CD4-positive, CD25-positive, alpha-beta regulatory T cell (primary cell): Measurements from ENCODE around the gene ZRANB3. TPM values are rescaled to one million over a fixed set of nuclear protein-coding genes. Genes with fewer than 3 reads are reported as not detected.
A peak's percentile ranks its signal among the peaks of the same experiment; 100 is the strongest.

ENCODE experiments used
- ATAC-seq, 2 donors: fragments of 150-1000 bp; cut with Tn5 transposase; one replicate each; pipeline ENCODE4 v1.10.0; 2021; ENCODE audit warnings: low read depth in 2 of 2, moderate number of reproducible peaks in 2 of 2, moderate library complexity in 1 of 2
- DNase-seq, 3 donors: peaks; one replicate each; pipeline versions ENCODE4 v3.0.0 to v3.0.0-alpha.2; 2012 to 2022; ENCODE audit warnings: mixed read lengths in 1 of 3
- H3K27ac ChIP-seq: one replicate; pipeline ENCODE4 v1.7.0; 2013; ENCODE audit warnings: mild to moderate bottlenecking, low read length; ENCODE audit not compliant: insufficient read depth, poor library complexity, severe bottlenecking
- H3K27me3 ChIP-seq: one replicate; pipeline ENCODE4 v1.7.0; 2013; ENCODE audit warnings: low read length; ENCODE audit not compliant: control insufficient read depth, insufficient read depth
- H3K36me3 ChIP-seq: one replicate; pipeline ENCODE4 v1.7.0; 2013; ENCODE audit warnings: mild to moderate bottlenecking, low read length, moderate library complexity; ENCODE audit not compliant: control insufficient read depth, insufficient read depth
- H3K4me1 ChIP-seq: 2 replicates; pipeline ENCODE4 v1.7.0; 2013; ENCODE audit warnings: mild to moderate bottlenecking, low read length; ENCODE audit not compliant: insufficient read depth, control insufficient read depth, poor library complexity, severe bottlenecking
- H3K4me3 ChIP-seq: one replicate; pipeline ENCODE4 v1.7.0; 2013; ENCODE audit warnings: low read depth, mild to moderate bottlenecking, low read length, moderate library complexity
- H3K9me3 ChIP-seq, 2 experiments: 1 replicate in 1 of 2; 2 replicates in 1 of 2; pipeline ENCODE4 v1.7.0; 2013; ENCODE audit warnings: low read length in 2 of 2, mild to moderate bottlenecking in 1 of 2, moderate library complexity in 1 of 2; ENCODE audit not compliant: control insufficient read depth in 2 of 2
- H3K27ac Mint-ChIP-seq, 3 donors: one replicate each; pipeline ENCODE4 v1.8.0; 2020 to 2022; ENCODE audit warnings: mild to moderate bottlenecking in 3 of 3, mixed read lengths in 3 of 3, moderate library complexity in 2 of 3
- H3K27me3 Mint-ChIP-seq: one replicate; pipeline ENCODE4 v1.8.0; 2022; ENCODE audit warnings: mild to moderate bottlenecking, mixed read lengths
- H3K36me3 Mint-ChIP-seq: one replicate; pipeline ENCODE4 v1.8.0; 2020; ENCODE audit warnings: mixed read lengths
- H3K4me1 Mint-ChIP-seq, 4 donors: one replicate each; pipeline ENCODE4 v1.8.0; 2020 to 2022; ENCODE audit warnings: mixed read lengths in 4 of 4, mild to moderate bottlenecking in 1 of 4
- H3K4me3 Mint-ChIP-seq, 4 donors: one replicate each; pipeline ENCODE4 v1.8.0; 2020 to 2022; ENCODE audit warnings: mild to moderate bottlenecking in 4 of 4, mixed read lengths in 4 of 4, moderate library complexity in 3 of 4
- H3K9me3 Mint-ChIP-seq, 7 donors: one replicate each; pipeline ENCODE4 v1.8.0; 2020 to 2022; ENCODE audit warnings: mixed read lengths in 7 of 7, mild to moderate bottlenecking in 3 of 7, moderate library complexity in 2 of 7
- polyA plus RNA-seq, 4 donors: library from polyadenylated mRNA; unstranded; fragments of 300-500 nt; fragmentation: Illumina TruSeq; gene quantifications; one replicate each; pipeline ENCODE4 v1.2.3, GENCODE V29; 2021
- total RNA-seq: library from RNA; stranded (reverse); gene quantifications from one replicate; pipeline ENCODE4 v1.2.3, GENCODE V29; 2022

Gene ZRANB3
- total and polyA plus RNA-seq, 5 donors from 2014 or later, result 2.2 to 4.6 (median 3.1) TPM

DNA sequence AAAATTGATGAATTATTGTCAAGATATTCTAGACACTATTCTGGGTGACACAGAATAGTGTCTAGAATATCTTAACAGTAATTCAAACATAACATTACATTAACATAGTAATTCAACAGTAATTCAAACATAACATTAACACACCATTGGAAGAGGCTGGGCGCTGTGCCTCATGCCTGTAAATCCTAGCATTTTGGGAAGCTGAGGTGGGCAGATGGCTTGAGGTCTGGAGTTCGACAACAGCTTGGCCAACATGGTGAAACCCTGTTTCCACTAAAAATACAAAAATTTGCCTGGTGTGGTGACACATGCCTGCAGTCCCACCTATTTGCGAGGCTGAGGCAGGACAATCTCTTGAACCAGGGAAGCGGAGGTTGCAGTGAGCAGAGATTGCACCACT is 195.8 kb downstream of the ZRANB3 start:
- H3K4me3 ChIP-seq, result no peak overlapping the region
- Mint-ChIP-seq H3K27me3 (no peaks in the 10 kb centered on the region), H3K4me3 (no peak overlapping the region), H3K9me3 (peaks cover 0 to 16% (median 3%) of the 10 kb centered on the region in 7 donors), H3K4me1 (no peaks in the 10 kb centered on the region), H3K27ac (no peak overlapping the region), H3K36me3 (peaks cover 8% of the 10 kb centered on the region)
- ATAC-seq (no peak), DNase-seq (no peak)
- no peaks in the 10 kb centered on the region for H3K36me3 ChIP-seq
- peaks cover 0 to 3% of the 10 kb centered on the region in 2 experiments for H3K9me3 ChIP-seq
- H3K27me3 ChIP-seq, result no peaks in the 10 kb centered on the region
- H3K4me1 ChIP-seq, result no peaks in the 10 kb centered on the region
- H3K27ac ChIP-seq, result no peak overlapping the region

DNA sequence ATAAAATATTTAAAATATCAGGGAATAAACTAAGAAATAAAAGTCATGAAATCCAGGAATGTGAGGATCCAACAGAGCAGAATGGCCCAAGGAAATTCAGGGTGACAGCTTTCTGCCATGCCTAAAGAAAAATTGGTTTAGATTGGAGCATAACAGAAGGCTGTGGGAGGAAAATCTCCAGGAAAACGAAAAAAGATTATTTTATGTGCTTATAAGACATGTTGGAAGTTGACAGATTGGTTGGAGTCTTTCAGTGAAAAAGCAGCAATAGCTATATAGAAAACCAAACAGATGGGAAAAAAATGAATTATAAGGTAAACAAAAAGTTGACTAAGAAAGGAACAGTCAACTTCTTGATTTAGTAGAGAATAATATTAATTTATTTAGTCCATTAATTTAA is 203.9 kb downstream of the ZRANB3 start:
- Mint-ChIP-seq H3K4me3 (no peak overlapping the region), H3K9me3 (peaks cover 2 to 45% (median 9%) of the 10 kb centered on the region in 7 donors), H3K4me1 (no peaks in the 10 kb centered on the region), H3K27ac (no peak overlapping the region), H3K27me3 (no peaks in the 10 kb centered on the region), H3K36me3 (peaks cover 4% of the 10 kb centered on the region)
- no peak overlapping the region for H3K27ac ChIP-seq
- no peaks in the 10 kb centered on the region for H3K4me1 ChIP-seq
- H3K4me3 ChIP-seq, result no peak overlapping the region
- ATAC-seq (no peak), DNase-seq (no peak)
- H3K36me3 ChIP-seq, result no peaks in the 10 kb centered on the region
- H3K27me3 ChIP-seq, result no peaks in the 10 kb centered on the region
- H3K9me3 ChIP-seq, result no peaks in the 10 kb centered on the region

DNA sequence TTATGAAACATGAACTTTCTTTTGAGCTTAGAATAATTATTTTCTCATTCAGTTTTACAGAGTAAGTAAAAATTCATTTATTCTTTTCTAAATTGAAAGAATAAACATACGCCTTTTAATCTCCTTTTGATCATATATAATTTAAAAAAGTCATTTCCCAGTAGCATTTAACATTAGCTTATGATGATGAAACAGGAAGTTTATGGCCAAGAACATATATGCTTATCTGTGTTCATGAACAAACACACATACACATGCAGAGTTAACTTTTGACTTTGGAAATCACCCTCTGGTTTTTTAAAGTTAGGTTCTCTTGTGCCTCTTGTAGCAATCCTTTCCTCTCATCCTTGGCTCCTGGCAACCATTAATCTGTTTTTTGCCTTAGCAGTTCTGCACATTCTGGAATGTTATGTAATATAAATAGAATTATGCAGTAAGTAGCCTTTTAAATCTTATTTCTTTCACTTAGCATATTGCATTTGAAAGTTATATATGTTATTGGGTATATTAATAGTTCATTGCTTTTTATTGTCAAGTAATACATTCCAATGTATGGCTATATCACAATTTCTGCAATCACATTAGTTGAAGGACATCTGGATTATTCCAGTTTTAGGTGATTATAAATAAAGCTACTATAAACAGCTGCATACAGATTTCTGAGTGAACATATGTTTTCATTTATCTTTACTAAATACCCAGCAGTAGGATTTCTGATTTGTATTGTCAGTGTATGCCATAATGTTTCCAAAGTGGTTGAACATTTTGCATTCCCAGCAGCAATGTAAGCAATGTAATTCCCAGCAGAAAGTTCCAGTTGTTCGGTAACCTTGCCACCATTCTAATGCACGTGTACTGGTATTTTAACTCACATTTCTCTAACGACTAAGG is 210.3 kb downstream of the ZRANB3 start:
- H3K9me3 Mint-ChIP-seq, result peaks cover 0 to 7% (median 2%) of the 10 kb centered on the region in 7 donors
- no peak overlapping the region for H3K4me3 Mint-ChIP-seq
- H3K9me3 ChIP-seq, result no peaks in the 10 kb centered on the region
- H3K27ac Mint-ChIP-seq, result no peak overlapping the region
- no peak for DNase-seq
- ATAC-seq, result no peak
- H3K27me3 Mint-ChIP-seq, result no peaks in the 10 kb centered on the region
- no peak overlapping the region for H3K27ac ChIP-seq
- H3K36me3 Mint-ChIP-seq, result no peaks in the 10 kb centered on the region
- H3K4me3 ChIP-seq, result no peak overlapping the region
- no peaks in the 10 kb centered on the region for H3K4me1 ChIP-seq
- no peaks in the 10 kb centered on the region for H3K27me3 ChIP-seq
- no peaks in the 10 kb centered on the region for H3K36me3 ChIP-seq
- peaks cover 0 to 5% (median 0%) of the 10 kb centered on the region in 4 donors for H3K4me1 Mint-ChIP-seq

DNA sequence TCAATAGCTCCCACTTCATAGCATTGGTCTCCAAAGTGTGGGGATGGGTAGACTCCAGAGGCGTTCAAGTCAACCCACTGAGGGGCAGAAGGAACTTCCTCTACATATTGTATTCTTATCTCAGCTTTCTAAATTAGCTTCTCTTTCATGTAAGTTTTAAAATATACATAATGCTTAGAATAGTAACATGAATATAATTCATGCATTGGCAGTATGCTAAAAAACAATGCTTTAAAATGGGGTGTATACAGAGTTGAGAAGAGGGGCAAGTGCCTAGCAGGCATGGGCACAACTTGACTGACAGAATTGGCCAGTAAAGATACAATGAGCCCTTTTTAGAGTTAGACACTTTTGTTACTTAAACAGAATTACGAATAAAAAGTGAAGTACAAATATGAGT is 212.2 kb downstream of the ZRANB3 start:
- Histone ChIP-seq H3K4me3 (no peak overlapping the region), H3K27ac (no peak overlapping the region), H3K4me1 (no peaks in the 10 kb centered on the region), H3K9me3 (no peaks in the 10 kb centered on the region), H3K27me3 (no peaks in the 10 kb centered on the region), H3K36me3 (no peaks in the 10 kb centered on the region)
- Mint-ChIP-seq H3K4me1 (peaks cover 0 to 5% (median 0%) of the 10 kb centered on the region in 4 donors), H3K27ac (no peak overlapping the region), H3K4me3 (no peak overlapping the region), H3K36me3 (no peaks in the 10 kb centered on the region), H3K9me3 (peaks cover 0 to 3% (median 0%) of the 10 kb centered on the region in 7 donors), H3K27me3 (no peaks in the 10 kb centered on the region)
- no peak for ATAC-seq
- DNase-seq, result no peak

DNA sequence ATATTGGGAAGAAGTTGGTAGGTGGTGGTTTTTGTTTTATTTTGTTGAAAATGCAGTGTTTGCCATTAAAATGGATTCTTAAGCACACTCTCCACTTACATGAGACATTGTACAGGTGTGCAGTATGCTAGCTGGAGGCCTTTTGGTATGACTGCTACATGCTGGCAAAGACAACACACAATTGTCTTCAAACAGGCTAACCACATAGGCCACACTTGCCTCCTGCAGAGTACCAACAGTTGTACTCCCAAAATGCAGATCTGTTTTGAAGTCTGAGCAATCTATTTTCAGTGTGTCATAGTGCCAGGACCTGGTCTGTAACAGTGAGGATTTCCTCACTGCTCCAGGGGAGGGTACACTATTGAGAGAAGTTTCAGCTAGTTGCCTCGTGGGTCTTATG is 213.6 kb downstream of the ZRANB3 start:
- peak in 1 of 3 donors; percentile 2 for DNase-seq
- H3K4me1 Mint-ChIP-seq, result peaks cover 0 to 5% (median 0%) of the 10 kb centered on the region in 4 donors

DNA sequence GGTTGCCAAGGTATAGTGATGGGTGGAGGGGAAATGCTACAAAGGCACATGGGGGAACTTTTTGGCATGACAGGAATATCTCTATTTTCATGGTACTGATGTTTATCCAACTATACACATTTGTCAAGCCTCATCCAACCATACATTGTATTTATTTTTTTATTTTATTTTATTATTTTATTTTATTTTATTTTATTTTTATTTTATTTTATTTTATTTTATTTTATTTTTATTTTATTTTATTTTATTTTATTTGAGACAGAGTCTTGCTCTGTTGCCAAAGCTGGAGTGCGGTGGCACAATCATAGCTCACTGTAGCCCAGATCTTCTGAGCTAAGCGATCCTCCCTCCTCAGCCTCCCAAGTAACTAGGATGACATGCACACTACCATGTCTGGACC is 219.1 kb downstream of the ZRANB3 start:
- Mint-ChIP-seq H3K4me3 (no peak overlapping the region), H3K36me3 (peaks cover 14% of the 10 kb centered on the region), H3K4me1 (no peaks in the 10 kb centered on the region), H3K27me3 (no peaks in the 10 kb centered on the region), H3K27ac (no peak overlapping the region), H3K9me3 (peaks cover 0 to 7% (median 2%) of the 10 kb centered on the region in 7 donors)
- H3K4me3 ChIP-seq, result no peak overlapping the region
- DNase-seq (no peak), ATAC-seq (no peak)
- no peaks in the 10 kb centered on the region for H3K27me3 ChIP-seq
- H3K36me3 ChIP-seq, result no peaks in the 10 kb centered on the region
- no peak overlapping the region for H3K27ac ChIP-seq
- no peaks in the 10 kb centered on the region for H3K9me3 ChIP-seq
- H3K4me1 ChIP-seq, result no peaks in the 10 kb centered on the region

More for the DNA sequence above, 213.6 kb downstream of the ZRANB3 start:
- Mint-ChIP-seq H3K4me3 (no peak overlapping the region), H3K9me3 (no peaks in the 10 kb centered on the region), H3K36me3 (no peaks in the 10 kb centered on the region), H3K27ac (no peak overlapping the region), H3K27me3 (no peaks in the 10 kb centered on the region)
- no peak for ATAC-seq
- H3K36me3 ChIP-seq, result no peaks in the 10 kb centered on the region
- no peaks in the 10 kb centered on the region for H3K4me1 ChIP-seq
- H3K27me3 ChIP-seq, result no peaks in the 10 kb centered on the region
- no peaks in the 10 kb centered on the region for H3K9me3 ChIP-seq
- H3K27ac ChIP-seq, result no peak overlapping the region
- no peak overlapping the region for H3K4me3 ChIP-seq

DNA sequence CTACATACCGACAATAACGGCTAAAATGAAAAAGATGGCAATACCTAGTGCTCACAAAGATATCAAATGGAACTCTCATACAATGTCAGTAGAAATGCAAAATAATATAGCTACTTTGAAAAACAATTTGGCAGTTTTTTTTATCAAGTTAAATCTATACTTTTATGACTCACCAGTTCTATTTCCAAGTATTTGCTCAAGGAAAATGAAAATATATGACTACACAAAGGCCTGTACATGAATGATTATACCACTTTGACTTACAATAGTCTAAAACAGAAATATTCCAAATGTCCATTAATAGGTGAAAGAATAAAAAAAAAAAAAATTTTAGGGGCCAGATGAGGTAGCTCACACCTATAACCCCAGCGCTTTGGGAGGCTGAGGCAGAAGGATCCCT is 219.8 kb downstream of the ZRANB3 start:
- no peaks in the 10 kb centered on the region for H3K4me1 Mint-ChIP-seq
- DNase-seq, result peak in 1 of 3 donors; percentile 5
- no peaks in the 10 kb centered on the region for H3K27me3 ChIP-seq
- no peak overlapping the region for H3K27ac Mint-ChIP-seq
- no peak overlapping the region for H3K4me3 ChIP-seq
- H3K36me3 ChIP-seq, result no peaks in the 10 kb centered on the region
- no peaks in the 10 kb centered on the region for H3K4me1 ChIP-seq
- H3K27ac ChIP-seq, result no peak overlapping the region
- H3K36me3 Mint-ChIP-seq, result peaks cover 14% of the 10 kb centered on the region
- H3K9me3 Mint-ChIP-seq, result peaks cover 0 to 7% (median 2%) of the 10 kb centered on the region in 7 donors
- no peak overlapping the region for H3K4me3 Mint-ChIP-seq
- no peak for ATAC-seq
- no peaks in the 10 kb centered on the region for H3K9me3 ChIP-seq
- no peaks in the 10 kb centered on the region for H3K27me3 Mint-ChIP-seq

DNA sequence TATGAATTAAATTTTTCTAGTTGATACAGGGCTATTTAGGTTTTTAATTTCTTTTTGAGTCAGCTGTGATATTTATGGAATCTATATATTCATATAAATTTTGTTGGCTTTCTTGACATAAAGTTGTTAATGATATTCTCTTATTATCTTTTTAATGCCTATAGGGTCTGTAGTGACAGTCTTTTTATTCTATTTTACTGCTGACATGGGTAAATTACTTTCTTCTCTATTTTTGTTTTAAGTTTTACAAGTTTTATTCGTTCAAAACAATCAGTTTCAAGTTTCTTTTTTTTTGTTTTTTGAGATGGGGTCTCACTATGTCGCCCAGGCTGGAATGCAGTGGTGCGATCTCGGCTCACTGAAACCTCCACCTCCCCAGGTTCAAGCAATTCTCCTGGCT is 226.3 kb downstream of the ZRANB3 start:
- no peak overlapping the region for H3K27ac ChIP-seq
- no peak for DNase-seq
- H3K9me3 ChIP-seq, result peaks cover 4 to 6% of the 10 kb centered on the region in 2 experiments
- H3K4me1 ChIP-seq, result no peaks in the 10 kb centered on the region
- no peaks in the 10 kb centered on the region for H3K27me3 ChIP-seq
- H3K36me3 ChIP-seq, result no peaks in the 10 kb centered on the region
- no peak overlapping the region for H3K4me3 ChIP-seq
- no peak overlapping the region for H3K27ac Mint-ChIP-seq
- peaks cover 0 to 20% (median 8%) of the 10 kb centered on the region in 7 donors for H3K9me3 Mint-ChIP-seq
- H3K36me3 Mint-ChIP-seq, result peaks cover 23% of the 10 kb centered on the region
- H3K4me1 Mint-ChIP-seq, result no peaks in the 10 kb centered on the region
- ATAC-seq, result no peak
- H3K4me3 Mint-ChIP-seq, result no peak overlapping the region
- H3K27me3 Mint-ChIP-seq, result no peaks in the 10 kb centered on the region
